IPS-NIHi11 (cell line): ENCODE measurements around the gene MCEE.

Source experiments
- DNase-seq: peaks from one replicate; pipeline ENCODE4 v3.0.0; 2012; ENCODE audit warnings: mixed read lengths, low spot score

The MCEE gene

GRCh38 chr2:71082402-71083252 is 47.4 kb downstream of the MCEE start:
- no peak for DNase-seq

- no peak for DNase-seq
Observed at GRCh38 chr2:71078624-71079023, 51.4 kb downstream of the MCEE start.

GRCh38 chr2:71074893-71075395 is 55.1 kb downstream of the MCEE start:
- no peak for DNase-seq

- DNase-seq: no peak
Observed at GRCh38 chr2:71073475-71073874, 56.6 kb downstream of the MCEE start.

- no peak for DNase-seq
Observed at GRCh38 chr2:71072492-71072891, 57.5 kb downstream of the MCEE start.

GRCh38 chr2:71071681-71072398 is 58.2 kb downstream of the MCEE start:
- DNase-seq: no peak

GRCh38 chr2:71070294-71071093 is 59.5 kb downstream of the MCEE start:
- peak; percentile 59 for DNase-seq

- DNase-seq: no peak
Observed at GRCh38 chr2:71069376-71069775, 60.7 kb downstream of the MCEE start.

- DNase-seq: peak; percentile 99
Observed at GRCh38 chr2:71068218-71069035, 61.6 kb downstream of the MCEE start, which contains the start of gene NAGK. TSS of gene NAGK (plus strand) at chr2:71068648. CDS start at chr2:71068684, 36 bp downstream.

- DNase-seq: peak; percentile 59
Observed at GRCh38 chr2:71067567-71068217, 62.3 kb downstream of the MCEE start.

GRCh38 chr2:71066856-71067255 is 63.2 kb downstream of the MCEE start:
- no peak for DNase-seq

GRCh38 chr2:71064754-71065621 is 65.0 kb downstream of the MCEE start:
- no peak for DNase-seq

- DNase-seq: no peak
Observed at GRCh38 chr2:71064110-71064611, 65.9 kb downstream of the MCEE start.

- no peak for DNase-seq
Observed at GRCh38 chr2:71063216-71063615, 66.8 kb downstream of the MCEE start.

GRCh38 chr2:71060871-71061270 is 69.2 kb downstream of the MCEE start:
- no peak for DNase-seq

- DNase-seq: no peak
Observed at GRCh38 chr2:71060211-71060610, 69.8 kb downstream of the MCEE start.
